Midbrain (tissue), 1 donor: ENCODE results near the gene HRH1.
"Not testable (repeated sequence)": the region's sequence is repeated elsewhere in the genome, so short reads cannot be mapped to it uniquely, and the experiment has no call there.

Source experiments
- DNase-seq: peaks from one replicate; lab custom pipeline; 2025; lab: John Stamatoyannopoulos, UW

Gene HRH1

GRCh38 chr3:11143476-11143875, 10.8 kb upstream of the HRH1 start:
- no peak for DNase-seq

- no peak for DNase-seq
These were observed 9.3 kb upstream of the HRH1 start for GRCh38 chr3:11144996-11145395.

- no peak for DNase-seq
These were observed 8.4 kb upstream of the HRH1 start for GRCh38 chr3:11145888-11146287.

- DNase-seq: no peak
These were observed 7.3 kb upstream of the HRH1 start for GRCh38 chr3:11146773-11147660.

- DNase-seq: no peak
These were observed 4.0 kb upstream of the HRH1 start for GRCh38 chr3:11150256-11150655.

- no peak for DNase-seq
These were observed 2.0 kb upstream of the HRH1 start for GRCh38 chr3:11152301-11152700.

- no peak for DNase-seq
These were observed 646 bp downstream of the HRH1 start for GRCh38 chr3:11154953-11155325.

GRCh38 chr3:11155341-11156025, 1.2 kb downstream of the HRH1 start:
- peak; percentile 49 for DNase-seq

GRCh38 chr3:11156026-11156410, 1.7 kb downstream of the HRH1 start:
- DNase-seq: no peak

GRCh38 chr3:11157421-11157820, 3.1 kb downstream of the HRH1 start:
- no peak for DNase-seq

- DNase-seq: no peak
These were observed 5.2 kb downstream of the HRH1 start for GRCh38 chr3:11159421-11159904.

GRCh38 chr3:11161666-11162065, 7.4 kb downstream of the HRH1 start:
- no peak for DNase-seq

GRCh38 chr3:11162401-11163345, 8.4 kb downstream of the HRH1 start:
- DNase-seq: no peak

GRCh38 chr3:11164607-11165006, 10.3 kb downstream of the HRH1 start:
- no peak for DNase-seq

GRCh38 chr3:11165476-11165875, 11.2 kb downstream of the HRH1 start:
- peak; percentile 13 for DNase-seq

- not testable (repeated sequence) for DNase-seq
These were observed 12.6 kb downstream of the HRH1 start for GRCh38 chr3:11166807-11167400.

- no peak for DNase-seq
These were observed 13.3 kb downstream of the HRH1 start for GRCh38 chr3:11167590-11167989.

- no peak for DNase-seq
These were observed 14.1 kb downstream of the HRH1 start for GRCh38 chr3:11168406-11168805.

GRCh38 chr3:11168881-11169805, 14.8 kb downstream of the HRH1 start:
- no peak for DNase-seq

- DNase-seq: no peak
These were observed 15.9 kb downstream of the HRH1 start for GRCh38 chr3:11170052-11170770.
